DMS 273 (cell line): ENCODE measurements around the gene MICAL2.
A peak's percentile ranks its signal among the peaks of the same experiment; 100 is the strongest.

ENCODE experiments used
- DNase-seq: peaks from one replicate; lab custom pipeline; 2025; ENCODE audit not compliant: unreplicated experiment; lab: John Stamatoyannopoulos, UW

The MICAL2 gene

GRCh38 chr11:12114193-12115033 lies 4.0 kb downstream of the MICAL2 start:
- no peak for DNase-seq

- DNase-seq = no peak
Measured at GRCh38 chr11:12116425-12117032, 6.1 kb downstream of the MICAL2 start.

- no peak for DNase-seq
Measured at GRCh38 chr11:12117200-12117599, 6.8 kb downstream of the MICAL2 start.

- no peak for DNase-seq
Measured at GRCh38 chr11:12117611-12118010, 7.2 kb downstream of the MICAL2 start.

GRCh38 chr11:12118949-12119348 lies 8.6 kb downstream of the MICAL2 start:
- peak; percentile 21 for DNase-seq

GRCh38 chr11:12119502-12119901 lies 9.1 kb downstream of the MICAL2 start:
- no peak for DNase-seq

GRCh38 chr11:12120031-12121008 lies 9.9 kb downstream of the MICAL2 start:
- no peak for DNase-seq

- no peak for DNase-seq
Measured at GRCh38 chr11:12121011-12121410, 10.6 kb downstream of the MICAL2 start.

- peak; percentile 46 for DNase-seq
Measured at GRCh38 chr11:12121517-12121916, 11.1 kb downstream of the MICAL2 start.

- peak; percentile 39 for DNase-seq
Measured at GRCh38 chr11:12122083-12122482, 11.7 kb downstream of the MICAL2 start.

- DNase-seq = no peak
Measured at GRCh38 chr11:12123273-12123672, 12.9 kb downstream of the MICAL2 start.

- no peak for DNase-seq
Measured at GRCh38 chr11:12123799-12124198, 13.4 kb downstream of the MICAL2 start.

GRCh38 chr11:12124306-12124705 lies 13.9 kb downstream of the MICAL2 start:
- DNase-seq = no peak

GRCh38 chr11:12125609-12126149 lies 15.3 kb downstream of the MICAL2 start:
- DNase-seq = no peak

- DNase-seq = no peak
Measured at GRCh38 chr11:12126344-12127019, 16.1 kb downstream of the MICAL2 start.

- no peak for DNase-seq
Measured at GRCh38 chr11:12127206-12127898, 17.0 kb downstream of the MICAL2 start.

- DNase-seq = no peak
Measured at GRCh38 chr11:12128301-12128751, 17.9 kb downstream of the MICAL2 start.

- no peak for DNase-seq
Measured at GRCh38 chr11:12129227-12129626, 18.8 kb downstream of the MICAL2 start.

GRCh38 chr11:12130180-12130980 lies 20.0 kb downstream of the MICAL2 start:
- DNase-seq = no peak
